ENCODE measurements around the gene DEFB121.

DNA sequence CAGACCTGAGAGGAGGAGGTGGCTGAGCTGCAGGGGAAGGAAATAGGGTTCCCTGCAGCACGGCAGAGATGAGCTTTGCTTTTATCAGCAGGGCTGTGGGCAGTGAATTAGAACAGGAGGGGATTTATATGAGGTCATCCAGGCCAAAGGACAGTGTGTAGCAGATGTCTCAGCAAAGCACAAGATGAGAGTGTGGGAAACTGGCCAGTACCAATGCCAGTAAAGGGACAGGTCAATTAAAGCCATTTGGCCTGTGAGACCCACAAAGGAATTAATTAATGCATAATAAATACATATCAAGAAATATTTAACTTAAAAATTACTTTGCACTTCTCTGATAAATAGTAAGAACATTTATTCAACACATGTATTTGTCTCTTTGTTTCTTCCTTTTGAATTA is 15.5 kb downstream of the DEFB121 start, which contains the start of gene DEFB119:
- TF ChIP-seq CTCF (IDR thresholded peaks at IDR 0.05), result no peak
- no peak for TF ChIP-seq POLR2A (IDR thresholded peaks at IDR 0.05)
- TF ChIP-seq POLR2AphosphoS5 (IDR thresholded peaks at IDR 0.05), result no peak

Measured in upper lobe of left lung (tissue), 4 donors.